ENCODE data around the gene KCTD18.
A peak's percentile ranks its signal among the peaks of the same experiment; 100 is the strongest.

KCTD18 gene

GRCh38 chr2:200483729-200484198, 26.1 kb downstream of the KCTD18 start:
- Histone ChIP-seq H3K27me3 (ENCODE audit: control insufficient read depth, low read length) (no peaks in the 10 kb centered on the region), H3K4me1 (ENCODE audit: control insufficient read depth, low read length) (no peaks in the 10 kb centered on the region), H3K36me3 (ENCODE audit: control insufficient read depth, low read length) (no peaks in the 10 kb centered on the region), H3K79me2 (ENCODE audit: control insufficient read depth, low read length) (no peaks in the 10 kb centered on the region), H3K4me3 (ENCODE audit: low read length) (no peak overlapping the region), H3F3A (ENCODE audit: control insufficient read depth, insufficient read depth) (no peaks in the 10 kb centered on the region), H3K9me3 (ENCODE audit: control insufficient read depth, insufficient read depth, low read length) (no peaks in the 10 kb centered on the region), H3K27ac (ENCODE audit: low read depth, low read length) (no peak overlapping the region), H3K4me2 (ENCODE audit: low read length) (no peak overlapping the region), H3K9me2 (replicated peaks; ENCODE audit: control insufficient read depth, low read length) (no peaks in the 10 kb centered on the region), H4K20me1 (ENCODE audit: control insufficient read depth, insufficient read depth, low read depth, low read length) (no peaks in the 10 kb centered on the region)
- no peak for TF ChIP-seq EZH2phosphoT487 (IDR thresholded peaks at IDR 0.05; ENCODE audit: borderline replicate concordance, low read length)
- TF ChIP-seq CTCF (IDR thresholded peaks at IDR 0.05; ENCODE audit: low read depth, low read length, poor library complexity, severe bottlenecking): peak; percentile 71

GRCh38 chr2:200482194-200482593, 27.7 kb downstream of the KCTD18 start:
- Histone ChIP-seq H3K4me2 (ENCODE audit: low read length) (no peak overlapping the region), H3K36me3 (ENCODE audit: control insufficient read depth, low read length) (no peaks in the 10 kb centered on the region), H3K9me2 (replicated peaks; ENCODE audit: control insufficient read depth, low read length) (no peaks in the 10 kb centered on the region), H4K20me1 (ENCODE audit: control insufficient read depth, insufficient read depth, low read depth, low read length) (no peaks in the 10 kb centered on the region), H3K4me1 (ENCODE audit: control insufficient read depth, low read length) (no peaks in the 10 kb centered on the region), H3K27me3 (ENCODE audit: control insufficient read depth, low read length) (0 out of 2 replicates have a peak, but pooled peaks cover 3% of the 10 kb centered on the region), H3K4me3 (ENCODE audit: low read length) (no peak overlapping the region), H3K9me3 (ENCODE audit: control insufficient read depth, insufficient read depth, low read length) (no peaks in the 10 kb centered on the region), H3K79me2 (ENCODE audit: control insufficient read depth, low read length) (no peaks in the 10 kb centered on the region), H3K27ac (ENCODE audit: low read depth, low read length) (no peak overlapping the region), H3F3A (ENCODE audit: control insufficient read depth, insufficient read depth) (no peaks in the 10 kb centered on the region)
- no peak for TF ChIP-seq CTCF (IDR thresholded peaks at IDR 0.05; ENCODE audit: low read depth, low read length, poor library complexity, severe bottlenecking)
- no peak for TF ChIP-seq EZH2phosphoT487 (IDR thresholded peaks at IDR 0.05; ENCODE audit: borderline replicate concordance, low read length)

- H3K4me2 ChIP-seq (ENCODE audit: low read length): no peak overlapping the region
- TF ChIP-seq EZH2phosphoT487 (IDR thresholded peaks at IDR 0.05; ENCODE audit: borderline replicate concordance, low read length): no peak
- no peak for TF ChIP-seq CTCF (IDR thresholded peaks at IDR 0.05; ENCODE audit: low read depth, low read length, poor library complexity, severe bottlenecking)
- no peaks in the 10 kb centered on the region for H3K36me3 ChIP-seq (ENCODE audit: control insufficient read depth, low read length)
- no peaks in the 10 kb centered on the region for H3K4me1 ChIP-seq (ENCODE audit: control insufficient read depth, low read length)
- H3K4me3 ChIP-seq (ENCODE audit: low read length): no peak overlapping the region
- no peaks in the 10 kb centered on the region for H3F3A ChIP-seq (ENCODE audit: control insufficient read depth, insufficient read depth)
- no peaks in the 10 kb centered on the region for H4K20me1 ChIP-seq (ENCODE audit: control insufficient read depth, insufficient read depth, low read depth, low read length)
- H3K27ac ChIP-seq (ENCODE audit: low read depth, low read length): no peak overlapping the region
- peaks cover 3% of the 10 kb centered on the region; the same call in 1 of the 2 replicates for H3K27me3 ChIP-seq (ENCODE audit: control insufficient read depth, low read length)
- H3K9me2 ChIP-seq (replicated peaks; ENCODE audit: control insufficient read depth, low read length): no peaks in the 10 kb centered on the region
- H3K9me3 ChIP-seq (ENCODE audit: control insufficient read depth, insufficient read depth, low read length): no peaks in the 10 kb centered on the region
- no peaks in the 10 kb centered on the region for H3K79me2 ChIP-seq (ENCODE audit: control insufficient read depth, low read length)
Observed at GRCh38 chr2:200479692-200480265, 30.1 kb downstream of the KCTD18 start.

All from DOHH2 (cell line).